Activated CD4-positive, alpha-beta T cell treated with anti-CD3 and anti-CD28 coated beads for 36 hours (primary cell): ENCODE measurements around the gene CRLF2. TPM values are rescaled to one million over a fixed set of nuclear protein-coding genes. Genes with fewer than 3 reads are reported as not detected.

Experiments used
- ATAC-seq: fragments of 200-7000 bp; cut with Tn5 transposase; one replicate; pipeline ENCODE4 v1.10.0; 2021; ENCODE audit warnings: mild to moderate bottlenecking, moderate library complexity
- CTCF ChIA-PET: fragments of 350-600 bp; sonication (Branson Sonifier 250); formaldehyde crosslinking; loops from one replicate; lab custom pipeline; 2021; ENCODE audit warnings: antibody characterized with exemption; lab: Charles Lee
- POLR2A ChIA-PET: fragments of 350-600 bp; sonication (Branson Sonifier 250); formaldehyde crosslinking; loops from one replicate; lab custom pipeline; 2021; ENCODE audit warnings: antibody characterized with exemption, inconsistent platforms; lab: Charles Lee
- DNase-seq: peaks from one replicate; pipeline ENCODE4 v3.0.0-alpha.2; 2020
- H3K27ac Mint-ChIP-seq: one replicate; pipeline ENCODE4 v1.8.0; 2021; ENCODE audit warnings: mixed read lengths
- H3K27me3 Mint-ChIP-seq: one replicate; pipeline ENCODE4 v1.8.0; 2021; ENCODE audit warnings: mixed read lengths
- H3K36me3 Mint-ChIP-seq: one replicate; pipeline ENCODE4 v1.8.0; 2021; ENCODE audit warnings: low read depth, mixed read lengths
- H3K4me1 Mint-ChIP-seq: one replicate; pipeline ENCODE4 v1.8.0; 2021; ENCODE audit warnings: mixed read lengths
- H3K4me3 Mint-ChIP-seq: one replicate; pipeline ENCODE4 v1.8.0; 2021; ENCODE audit warnings: mild to moderate bottlenecking, moderate library complexity, mixed read lengths
- H3K9me3 Mint-ChIP-seq: one replicate; pipeline ENCODE4 v1.8.0; 2021; ENCODE audit warnings: low read depth, mixed read lengths
- intact Hi-C, 2 experiments: fragments of 100-400 bp; cut with DNase I in 1 of 2; cut with micrococcal nuclease in 1 of 2; formaldehyde crosslinking; loops; one replicate each; pipeline versions ENCODE4 v1.14.2 to v1.15.1; 2022 to 2024; cut with DNase I, micrococcal nuclease
- total RNA-seq, 2 experiments: library from RNA; stranded (reverse); gene quantifications; one replicate each; pipeline ENCODE4 v1.2.3, GENCODE V29; 2021

CRLF2 gene
- total RNA-seq, 2 experiments from 2014 or later: 1.3 to 1.7 TPM

GRCh38 chrX:1150569-1151347 is 61.7 kb downstream of the CRLF2 start:
- Mint-ChIP-seq H3K9me3 (no peaks in the 10 kb centered on the region), H3K36me3 (no peaks in the 10 kb centered on the region), H3K27ac (peak overlapping the region; percentile 19), H3K27me3 (peaks cover 6% of the 10 kb centered on the region), H3K4me3 (no peak overlapping the region), H3K4me1 (no peaks in the 10 kb centered on the region)
- intact Hi-C loops: loop anchor here in 1 of 2 experiments (10.0 kb wide), 1 partner anchor 226 kb away; no protein-coding TSS in a partner anchor
- ChIA-PET POLR2A (no interaction called here), CTCF (no interaction called here)
- DNase-seq (no peak), ATAC-seq (no peak)

- Mint-ChIP-seq H3K4me1 (no peaks in the 10 kb centered on the region), H3K4me3 (no peak overlapping the region), H3K36me3 (no peaks in the 10 kb centered on the region), H3K27me3 (peaks cover 6% of the 10 kb centered on the region), H3K27ac (no peak overlapping the region), H3K9me3 (no peaks in the 10 kb centered on the region)
- intact Hi-C loops: no loop called here
- ChIA-PET CTCF (no interaction called here), POLR2A (no interaction called here)
- DNase-seq (no peak), ATAC-seq (no peak)
Measured at GRCh38 chrX:1147611-1148515, 64.6 kb downstream of the CRLF2 start.

DNA sequence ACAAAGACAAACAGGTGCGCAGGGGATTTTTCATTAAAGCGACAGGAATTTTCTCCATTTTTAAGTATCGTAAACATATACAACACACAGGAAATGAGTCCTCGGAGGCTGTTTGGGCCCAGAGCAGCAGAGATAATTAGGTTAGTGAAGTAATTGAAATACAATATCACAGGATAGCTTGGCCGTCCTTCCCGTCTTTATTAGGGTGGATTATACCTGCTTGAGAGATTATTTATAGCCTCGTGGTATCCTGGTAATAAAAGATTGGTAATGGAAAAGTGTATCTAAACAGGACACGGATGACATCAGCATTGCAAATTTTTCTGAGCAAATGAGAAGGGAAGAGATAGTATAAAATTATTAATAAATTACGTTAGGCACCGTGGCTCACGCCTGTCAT is 68.2 kb downstream of the CRLF2 start:
- intact Hi-C loops: no loop called here
- Mint-ChIP-seq H3K27me3 (peaks cover 2% of the 10 kb centered on the region), H3K36me3 (no peaks in the 10 kb centered on the region), H3K4me1 (no peaks in the 10 kb centered on the region), H3K9me3 (no peaks in the 10 kb centered on the region), H3K27ac (no peak overlapping the region), H3K4me3 (no peak overlapping the region)
- no peak for ATAC-seq
- no peak for DNase-seq
- POLR2A ChIA-PET: no interaction called here
- CTCF ChIA-PET: no interaction called here

Other genes with a start within 250 kb of the CRLF2 start
- under 1 TPM; 0.18 to 0.30 TPM for gene CSF2RA, start 56.2 kb upstream of the CRLF2 start, total RNA-seq
- under 1 TPM; 0.37 to 0.63 TPM for gene IL3RA, start 124.1 kb upstream of the CRLF2 start, total RNA-seq
- 100 to 1,000 TPM; 396 to 456 TPM for gene SLC25A6, start 179.5 kb upstream of the CRLF2 start, total RNA-seq
- 10 to 100 TPM; 33.9 to 38.3 TPM for gene ASMTL, start 240.3 kb upstream of the CRLF2 start, total RNA-seq